ENCODE data around the gene SPANXB1. TPM values are rescaled to one million over a fixed set of nuclear protein-coding genes. Genes with fewer than 3 reads are reported as not detected.

The SPANXB1 gene, protein sequence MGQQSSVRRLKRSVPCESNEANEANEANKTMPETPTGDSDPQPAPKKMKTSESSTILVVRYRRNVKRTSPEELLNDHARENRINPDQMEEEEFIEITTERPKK
- not detected for total RNA-seq

GRCh38 chrX:141002568-141002967 lies at the start of gene SPANXB1:
Gene SPANXB1 (plus strand): TSS chrX:141002594. CDS start chrX:141002694, 100 bp downstream.

Other genes starting within 250 kb of the SPANXB1 start
- gene LDOC1, start 174.5 kb downstream of the SPANXB1 start, total RNA-seq, result 22.8 TPM
- not detected for gene SPANXC, start 239.9 kb downstream of the SPANXB1 start, total RNA-seq

All from metanephros (tissue), 1 donor.